WTC11 (cell line): ENCODE measurements around the gene GLS.

Experiments used
- ATF1 ChIP-seq: sonication (generic); formaldehyde crosslinking; IDR thresholded peaks from 2 replicates; pipeline ENCODE4 v1.8.1; 2023; ENCODE audit warnings: mild to moderate bottlenecking, moderate library complexity, missing genetic modification reagents
- E2F4 ChIP-seq: sonication (generic); formaldehyde crosslinking; IDR thresholded peaks from 2 replicates; pipeline ENCODE4 v1.8.1; 2022; ENCODE audit warnings: low read depth, mild to moderate bottlenecking, moderate library complexity, missing genetic modification reagents, borderline replicate concordance
- ELF4 ChIP-seq: sonication (generic); formaldehyde crosslinking; IDR thresholded peaks from 2 replicates; pipeline ENCODE4 v1.8.1; 2022; ENCODE audit warnings: low read depth, mild to moderate bottlenecking, moderate library complexity, missing genetic modification reagents
- FOXK1 ChIP-seq: sonication (generic); formaldehyde crosslinking; IDR thresholded peaks from 2 replicates; pipeline ENCODE4 v1.8.0; 2022; ENCODE audit warnings: mild to moderate bottlenecking, moderate library complexity, missing genetic modification reagents
- FOXP4 ChIP-seq: sonication (generic); formaldehyde crosslinking; IDR thresholded peaks from 2 replicates; pipeline ENCODE4 v1.8.0; 2022; ENCODE audit warnings: mild to moderate bottlenecking, missing genetic modification reagents
- NR2C2 ChIP-seq: sonication (generic); formaldehyde crosslinking; IDR thresholded peaks from 2 replicates; pipeline ENCODE4 v1.8.0; 2022; ENCODE audit warnings: mild to moderate bottlenecking, missing genetic modification reagents
- TEAD1 ChIP-seq: sonication (generic); formaldehyde crosslinking; IDR thresholded peaks from 2 replicates; pipeline ENCODE4 v1.8.0; 2022; ENCODE audit warnings: mild to moderate bottlenecking, missing genetic modification reagents
- USF2 ChIP-seq: sonication (generic); formaldehyde crosslinking; IDR thresholded peaks from 2 replicates; pipeline ENCODE4 v1.8.1; 2023; ENCODE audit warnings: mild to moderate bottlenecking, missing genetic modification reagents, moderate library complexity
- TF ChIP-seq, protein P1 (sequence below): fragments of 200-600 bp; IDR thresholded peaks from 2 replicates; pipeline ENCODE4 v1.8.0; 2022; ENCODE audit warnings: antibody characterized with exemption
- TF ChIP-seq, protein P2 (sequence below): sonication (generic); formaldehyde crosslinking; conservative IDR thresholded peaks from 2 replicates; pipeline ENCODE4 v1.8.1; 2023; ENCODE audit warnings: mild to moderate bottlenecking, low read depth, missing genetic modification reagents, moderate library complexity
- TF ChIP-seq, protein P3 (sequence below): sonication (generic); formaldehyde crosslinking; IDR thresholded peaks from 2 replicates; pipeline ENCODE4 v1.8.0; 2022; ENCODE audit warnings: mild to moderate bottlenecking, missing genetic modification reagents

- TF ChIP-seq USF2 (CRISPR knock-in tag) (no peak), FOXK1 (no peak), E2F4 (CRISPR knock-in tag) (no peak), ATF1 (CRISPR knock-in tag) (no peak), ELF4 (CRISPR knock-in tag) (no peak), NR2C2 (no peak), TEAD1 (no peak), FOXP4 (no peak)
- TF ChIP-seq, protein P1, sequence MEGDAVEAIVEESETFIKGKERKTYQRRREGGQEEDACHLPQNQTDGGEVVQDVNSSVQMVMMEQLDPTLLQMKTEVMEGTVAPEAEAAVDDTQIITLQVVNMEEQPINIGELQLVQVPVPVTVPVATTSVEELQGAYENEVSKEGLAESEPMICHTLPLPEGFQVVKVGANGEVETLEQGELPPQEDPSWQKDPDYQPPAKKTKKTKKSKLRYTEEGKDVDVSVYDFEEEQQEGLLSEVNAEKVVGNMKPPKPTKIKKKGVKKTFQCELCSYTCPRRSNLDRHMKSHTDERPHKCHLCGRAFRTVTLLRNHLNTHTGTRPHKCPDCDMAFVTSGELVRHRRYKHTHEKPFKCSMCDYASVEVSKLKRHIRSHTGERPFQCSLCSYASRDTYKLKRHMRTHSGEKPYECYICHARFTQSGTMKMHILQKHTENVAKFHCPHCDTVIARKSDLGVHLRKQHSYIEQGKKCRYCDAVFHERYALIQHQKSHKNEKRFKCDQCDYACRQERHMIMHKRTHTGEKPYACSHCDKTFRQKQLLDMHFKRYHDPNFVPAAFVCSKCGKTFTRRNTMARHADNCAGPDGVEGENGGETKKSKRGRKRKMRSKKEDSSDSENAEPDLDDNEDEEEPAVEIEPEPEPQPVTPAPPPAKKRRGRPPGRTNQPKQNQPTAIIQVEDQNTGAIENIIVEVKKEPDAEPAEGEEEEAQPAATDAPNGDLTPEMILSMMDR = no peak
- TF ChIP-seq, protein P2, sequence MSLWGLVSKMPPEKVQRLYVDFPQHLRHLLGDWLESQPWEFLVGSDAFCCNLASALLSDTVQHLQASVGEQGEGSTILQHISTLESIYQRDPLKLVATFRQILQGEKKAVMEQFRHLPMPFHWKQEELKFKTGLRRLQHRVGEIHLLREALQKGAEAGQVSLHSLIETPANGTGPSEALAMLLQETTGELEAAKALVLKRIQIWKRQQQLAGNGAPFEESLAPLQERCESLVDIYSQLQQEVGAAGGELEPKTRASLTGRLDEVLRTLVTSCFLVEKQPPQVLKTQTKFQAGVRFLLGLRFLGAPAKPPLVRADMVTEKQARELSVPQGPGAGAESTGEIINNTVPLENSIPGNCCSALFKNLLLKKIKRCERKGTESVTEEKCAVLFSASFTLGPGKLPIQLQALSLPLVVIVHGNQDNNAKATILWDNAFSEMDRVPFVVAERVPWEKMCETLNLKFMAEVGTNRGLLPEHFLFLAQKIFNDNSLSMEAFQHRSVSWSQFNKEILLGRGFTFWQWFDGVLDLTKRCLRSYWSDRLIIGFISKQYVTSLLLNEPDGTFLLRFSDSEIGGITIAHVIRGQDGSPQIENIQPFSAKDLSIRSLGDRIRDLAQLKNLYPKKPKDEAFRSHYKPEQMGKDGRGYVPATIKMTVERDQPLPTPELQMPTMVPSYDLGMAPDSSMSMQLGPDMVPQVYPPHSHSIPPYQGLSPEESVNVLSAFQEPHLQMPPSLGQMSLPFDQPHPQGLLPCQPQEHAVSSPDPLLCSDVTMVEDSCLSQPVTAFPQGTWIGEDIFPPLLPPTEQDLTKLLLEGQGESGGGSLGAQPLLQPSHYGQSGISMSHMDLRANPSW (CRISPR knock-in tag) = no peak
- TF ChIP-seq, protein P3, sequence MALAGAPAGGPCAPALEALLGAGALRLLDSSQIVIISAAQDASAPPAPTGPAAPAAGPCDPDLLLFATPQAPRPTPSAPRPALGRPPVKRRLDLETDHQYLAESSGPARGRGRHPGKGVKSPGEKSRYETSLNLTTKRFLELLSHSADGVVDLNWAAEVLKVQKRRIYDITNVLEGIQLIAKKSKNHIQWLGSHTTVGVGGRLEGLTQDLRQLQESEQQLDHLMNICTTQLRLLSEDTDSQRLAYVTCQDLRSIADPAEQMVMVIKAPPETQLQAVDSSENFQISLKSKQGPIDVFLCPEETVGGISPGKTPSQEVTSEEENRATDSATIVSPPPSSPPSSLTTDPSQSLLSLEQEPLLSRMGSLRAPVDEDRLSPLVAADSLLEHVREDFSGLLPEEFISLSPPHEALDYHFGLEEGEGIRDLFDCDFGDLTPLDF (CRISPR knock-in tag) = no peak
Measured at GRCh38 chr2:190867832-190868231, 12.8 kb upstream of the GLS start.
